ENCODE data around the gene ZNF805. TPM values are rescaled to one million over a fixed set of nuclear protein-coding genes. Genes with fewer than 3 reads are reported as not detected.
A peak's percentile ranks its signal among the peaks of the same experiment; 100 is the strongest.
"Not testable (repeated sequence)": the region's sequence is repeated elsewhere in the genome, so short reads cannot be mapped to it uniquely, and the experiment has no call there.

ZNF805 gene
- total RNA-seq, 1 donor from 2014 or later = 18.2 TPM

DNA sequence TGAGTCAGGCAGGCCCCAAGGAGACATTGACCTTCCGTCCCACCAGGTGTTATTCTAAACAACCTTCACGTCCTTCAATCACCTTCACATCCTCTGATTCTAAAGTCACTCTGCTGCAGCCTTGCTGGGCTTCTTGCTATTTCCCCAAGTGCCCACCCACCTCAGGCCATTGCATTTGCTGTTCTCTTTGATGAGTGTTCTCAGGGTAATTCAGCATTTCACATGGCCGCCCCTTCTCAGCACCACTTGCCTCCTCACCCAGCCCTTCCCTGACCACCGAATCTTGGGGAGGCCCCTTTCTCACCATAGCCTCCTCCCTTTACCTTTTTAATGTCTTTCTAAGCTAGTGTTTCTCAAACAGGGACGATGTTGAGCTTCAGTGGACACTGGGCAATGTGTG, 4.6 kb downstream of the ZNF805 start:
- intact Hi-C loops (cut with DNase I) = no loop called here
- peak in 1 of 2 donors; percentile 61 for DNase-seq (ENCODE audit: extremely low spot score in 2 of 2)
- Histone ChIP-seq H3K4me1 (peaks cover 24% of the 10 kb centered on the region), H3K36me3 (peaks cover 3 to 57% of the 10 kb centered on the region in 2 donors), H3K27me3 (no peaks in the 10 kb centered on the region), H3K9me3 (no peaks in the 10 kb centered on the region), H3K4me3 (no peak overlapping the region), H3K27ac (no peak overlapping the region)
- TF ChIP-seq CTCF (IDR thresholded peaks at IDR 0.05) (no peak), POLR2AphosphoS5 (IDR thresholded peaks at IDR 0.05; ENCODE audit: insufficient read depth in 1 of 2, low read depth in 1 of 2) (no peak), POLR2A (IDR thresholded peaks at IDR 0.05) (no peak)

DNA sequence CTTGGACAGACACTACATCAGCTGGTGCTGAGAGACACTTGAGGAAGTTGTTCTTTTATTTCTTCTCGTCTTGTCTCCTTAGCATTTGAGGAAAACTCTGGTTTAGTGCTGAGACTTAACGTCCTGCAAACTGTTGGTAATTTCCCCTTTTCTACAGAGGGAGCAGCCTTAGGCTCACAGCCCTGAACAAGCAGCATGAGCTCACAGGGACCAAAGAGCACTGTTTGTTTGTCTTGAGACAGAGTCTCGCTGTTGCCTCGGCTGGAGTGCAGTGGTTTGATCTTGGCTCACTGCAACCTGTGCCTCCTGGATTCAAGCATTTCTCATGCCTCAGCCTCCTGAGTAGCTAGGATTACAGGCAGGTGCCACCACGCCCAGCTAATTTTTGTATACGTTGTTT, 5.5 kb downstream of the ZNF805 start:
- TF ChIP-seq POLR2AphosphoS5 (IDR thresholded peaks at IDR 0.05; ENCODE audit: insufficient read depth in 1 of 2, low read depth in 1 of 2) (no peak), POLR2A (IDR thresholded peaks at IDR 0.05) (no peak), CTCF (IDR thresholded peaks at IDR 0.05) (no peak)
- DNase-seq (ENCODE audit: extremely low spot score in 2 of 2) = peak in 1 of 2 donors; percentile 67

DNA sequence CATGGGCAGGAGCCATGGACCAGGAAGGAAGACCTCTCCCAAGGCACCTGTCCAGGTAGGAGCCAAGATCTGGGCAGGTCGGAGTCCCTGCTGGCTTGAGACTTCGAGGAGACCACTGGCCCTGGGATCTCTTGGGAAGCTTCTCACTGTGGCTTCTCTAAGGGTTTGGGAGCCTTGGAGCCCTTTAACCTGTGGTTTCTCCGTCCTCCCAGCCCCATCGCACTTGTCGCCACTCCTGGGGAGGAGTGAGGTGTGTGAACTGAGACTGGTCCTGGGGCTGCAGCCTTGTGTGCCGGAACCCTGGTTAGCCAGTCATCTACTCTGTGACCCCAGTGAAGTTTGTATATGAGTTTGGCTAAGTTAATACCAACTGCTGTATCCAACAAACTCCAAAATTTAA, 8.2 kb downstream of the ZNF805 start:
- intact Hi-C loops (cut with DNase I) = no loop called here
- peak; percentile 43 to 64 for DNase-seq (ENCODE audit: extremely low spot score in 2 of 2)
- TF ChIP-seq CTCF (IDR thresholded peaks at IDR 0.05) (no peak), POLR2AphosphoS5 (IDR thresholded peaks at IDR 0.05; ENCODE audit: insufficient read depth in 1 of 2, low read depth in 1 of 2) (no peak), POLR2A (IDR thresholded peaks at IDR 0.05) (no peak)
- H3K36me3 ChIP-seq = peaks cover 15 to 92% of the 10 kb centered on the region in 2 donors
- H3K4me3 ChIP-seq = no peak overlapping the region
- H3K27me3 ChIP-seq = no peaks in the 10 kb centered on the region
- no peaks in the 10 kb centered on the region for H3K4me1 ChIP-seq
- H3K27ac ChIP-seq = no peak overlapping the region
- no peaks in the 10 kb centered on the region for H3K9me3 ChIP-seq

More for the DNA sequence above, 5.5 kb downstream of the ZNF805 start:
- Histone ChIP-seq H3K27me3 (no peaks in the 10 kb centered on the region), H3K4me3 (no peak overlapping the region), H3K4me1 (peaks cover 24% of the 10 kb centered on the region), H3K9me3 (no peaks in the 10 kb centered on the region), H3K36me3 (peaks cover 9 to 66% of the 10 kb centered on the region in 2 donors), H3K27ac (no peak overlapping the region)
- intact Hi-C loops (cut with DNase I) = no loop called here

DNA sequence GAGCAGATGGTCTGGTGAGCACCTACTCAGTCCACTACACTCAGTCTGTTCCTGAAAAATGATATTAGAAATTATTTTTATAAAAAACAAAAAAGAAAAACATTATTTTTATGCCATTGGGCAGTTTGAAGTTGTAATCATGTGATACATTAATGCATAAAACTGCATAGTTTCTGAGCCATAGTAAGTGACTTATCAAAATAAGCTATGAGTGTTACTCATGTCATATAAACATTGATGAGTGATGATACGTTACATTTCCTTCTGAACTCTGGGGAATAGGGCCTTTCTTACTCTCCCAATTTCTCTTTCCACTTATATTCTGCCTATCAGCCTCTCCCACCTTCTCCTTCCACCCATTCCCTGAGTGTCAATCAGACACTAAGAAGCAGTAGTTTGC, 8.9 kb downstream of the ZNF805 start:
- H3K9me3 ChIP-seq = no peaks in the 10 kb centered on the region
- DNase-seq (ENCODE audit: extremely low spot score in 2 of 2) = no peak
- H3K4me1 ChIP-seq = no peaks in the 10 kb centered on the region
- H3K4me3 ChIP-seq = no peak overlapping the region
- intact Hi-C loops (cut with DNase I) = no loop called here
- H3K36me3 ChIP-seq = peaks cover 15 to 92% of the 10 kb centered on the region in 2 donors
- TF ChIP-seq POLR2A (IDR thresholded peaks at IDR 0.05) = no peak
- no peak for TF ChIP-seq POLR2AphosphoS5 (IDR thresholded peaks at IDR 0.05; ENCODE audit: insufficient read depth in 1 of 2, low read depth in 1 of 2)
- TF ChIP-seq CTCF (IDR thresholded peaks at IDR 0.05) = no peak
- no peak overlapping the region for H3K27ac ChIP-seq
- H3K27me3 ChIP-seq = no peaks in the 10 kb centered on the region

DNA sequence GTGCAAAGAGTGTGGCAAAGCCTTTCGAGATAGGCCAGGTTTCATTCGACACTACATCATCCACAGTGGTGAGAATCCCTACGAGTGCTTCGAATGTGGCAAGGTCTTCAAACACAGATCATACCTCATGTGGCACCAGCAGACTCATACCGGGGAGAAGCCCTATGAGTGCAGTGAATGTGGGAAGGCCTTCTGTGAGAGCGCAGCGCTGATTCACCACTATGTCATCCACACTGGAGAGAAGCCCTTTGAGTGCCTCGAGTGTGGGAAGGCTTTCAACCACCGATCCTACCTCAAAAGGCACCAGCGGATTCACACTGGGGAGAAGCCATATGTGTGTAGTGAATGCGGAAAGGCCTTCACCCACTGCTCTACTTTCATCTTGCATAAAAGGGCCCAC, 13.3 kb downstream of the ZNF805 start:
- H3K27me3 ChIP-seq; H3K4me1 ChIP-seq; H3K9me3 ChIP-seq; H3K4me3 ChIP-seq; DNase-seq (ENCODE audit: extremely low spot score in 2 of 2); H3K27ac ChIP-seq; intact Hi-C loops (cut with DNase I): not testable (repeated sequence)
- peaks cover 13 to 70% of the 10 kb centered on the region in 2 donors for H3K36me3 ChIP-seq

All from vagina (tissue), 2 donors.